HG02981 (cell line): ENCODE data around the gene EFNB2.

Experiments
- ATAC-seq: cut with Tn5 transposase; IDR thresholded peaks from one replicate; pipeline ENCODE4 v1.9.1; 2021; ENCODE audit warnings: mild to moderate bottlenecking, moderate library complexity; ENCODE audit not compliant: unreplicated experiment

The EFNB2 gene

DNA sequence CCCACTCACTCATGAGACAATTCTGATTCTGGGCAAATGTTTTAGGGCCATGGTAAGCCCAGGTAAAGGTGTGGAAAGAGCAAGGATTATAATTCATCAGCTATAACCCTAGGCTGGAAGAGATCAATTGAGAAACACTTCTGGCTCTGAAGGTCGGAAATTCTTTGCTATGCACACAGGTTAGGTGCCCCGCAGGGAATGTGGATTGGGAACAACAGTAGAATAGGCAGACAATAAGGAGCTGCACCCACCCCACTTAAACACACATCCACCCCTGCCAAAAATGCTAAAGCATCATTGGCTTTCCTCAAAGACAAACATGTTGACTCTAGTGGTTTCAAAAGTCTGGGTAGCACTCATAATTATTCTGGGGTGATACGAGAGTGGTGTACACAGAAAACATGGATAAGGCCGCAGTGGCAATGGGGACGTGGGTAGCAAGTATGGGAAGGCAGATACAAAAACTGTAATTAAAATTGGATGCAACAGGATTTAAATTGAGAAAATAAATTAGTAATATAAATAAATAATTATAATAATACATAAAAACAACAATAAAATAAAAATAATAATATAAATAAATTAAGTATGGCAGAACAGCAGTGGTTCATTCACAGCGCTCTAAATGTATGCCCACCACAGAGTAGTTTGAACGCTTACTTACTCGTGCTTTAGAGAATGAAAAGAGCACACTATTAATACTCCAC is 8.6 kb downstream of the EFNB2 start:
- no peak for ATAC-seq

DNA sequence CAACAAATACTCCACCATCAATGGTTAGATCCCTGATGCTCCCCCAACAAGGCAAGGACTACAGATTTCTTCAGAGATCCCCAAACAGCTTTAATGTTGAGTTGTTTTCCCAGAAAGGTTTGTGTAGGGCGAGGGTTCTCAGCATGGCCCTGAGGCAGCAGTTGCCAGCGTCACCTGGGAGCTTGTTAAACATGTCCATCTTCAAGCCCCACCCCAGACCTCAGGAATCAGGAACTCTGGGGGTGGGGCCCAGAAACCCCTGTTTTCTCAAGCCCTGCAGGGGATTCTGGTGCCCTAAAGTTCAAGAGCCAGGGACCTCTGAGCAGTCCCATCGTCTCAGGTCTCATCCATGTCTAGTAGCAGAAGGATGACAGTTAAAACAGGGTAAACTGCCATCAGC is 9.6 kb downstream of the EFNB2 start:
- ATAC-seq = no peak

- ATAC-seq = no peak
These were observed 11.4 kb downstream of the EFNB2 start for GRCh38 chr13:106524108-106524507.

DNA sequence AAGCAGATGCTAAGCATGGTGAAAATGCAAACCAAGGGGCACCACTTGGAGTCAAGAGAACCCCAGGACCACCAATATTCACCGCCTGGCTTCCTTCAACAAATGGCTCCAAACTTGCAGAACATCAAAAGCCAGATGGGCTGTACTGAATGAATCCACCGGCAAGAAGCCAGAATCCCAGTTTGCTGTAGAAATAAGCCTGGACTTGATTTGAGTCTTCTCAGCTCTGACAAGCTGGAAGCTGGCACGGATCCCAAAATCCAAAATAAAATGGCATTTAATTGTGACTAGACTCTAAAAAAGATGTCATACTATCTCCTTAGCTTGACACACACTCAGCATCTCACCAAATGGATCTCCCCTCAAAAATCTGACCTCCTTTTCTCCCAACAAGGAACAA is 11.9 kb downstream of the EFNB2 start:
- ATAC-seq = no peak

DNA sequence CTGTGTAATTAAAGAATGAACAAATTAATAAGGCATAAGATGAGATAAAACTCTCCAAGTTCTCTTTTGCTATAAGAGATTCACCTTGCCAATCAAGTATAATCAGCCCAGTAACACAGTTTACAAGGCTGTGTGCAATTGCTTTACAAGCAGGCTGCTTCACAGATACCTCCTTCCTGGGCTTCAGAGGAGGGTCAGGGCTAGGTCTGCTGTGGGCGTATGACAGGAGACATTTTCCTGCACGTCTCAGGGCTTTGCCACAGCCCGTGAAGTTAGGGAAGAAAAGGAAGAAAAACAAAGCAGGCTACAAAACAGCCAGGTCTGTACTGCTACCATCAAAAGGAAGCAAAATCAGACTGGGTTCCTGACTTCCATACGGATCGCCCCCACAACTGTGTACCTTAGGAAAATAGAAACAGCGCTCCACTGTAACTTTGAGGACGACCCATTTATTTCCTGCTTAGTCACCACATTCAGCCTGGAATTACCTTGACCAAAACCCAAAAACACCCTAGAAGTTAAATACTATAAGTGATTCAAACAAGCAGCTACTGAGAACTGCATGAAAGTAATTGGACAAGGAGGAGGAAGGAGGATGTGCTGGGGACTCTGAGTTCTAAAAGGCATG is 12.4 kb downstream of the EFNB2 start:
- ATAC-seq = no peak

DNA sequence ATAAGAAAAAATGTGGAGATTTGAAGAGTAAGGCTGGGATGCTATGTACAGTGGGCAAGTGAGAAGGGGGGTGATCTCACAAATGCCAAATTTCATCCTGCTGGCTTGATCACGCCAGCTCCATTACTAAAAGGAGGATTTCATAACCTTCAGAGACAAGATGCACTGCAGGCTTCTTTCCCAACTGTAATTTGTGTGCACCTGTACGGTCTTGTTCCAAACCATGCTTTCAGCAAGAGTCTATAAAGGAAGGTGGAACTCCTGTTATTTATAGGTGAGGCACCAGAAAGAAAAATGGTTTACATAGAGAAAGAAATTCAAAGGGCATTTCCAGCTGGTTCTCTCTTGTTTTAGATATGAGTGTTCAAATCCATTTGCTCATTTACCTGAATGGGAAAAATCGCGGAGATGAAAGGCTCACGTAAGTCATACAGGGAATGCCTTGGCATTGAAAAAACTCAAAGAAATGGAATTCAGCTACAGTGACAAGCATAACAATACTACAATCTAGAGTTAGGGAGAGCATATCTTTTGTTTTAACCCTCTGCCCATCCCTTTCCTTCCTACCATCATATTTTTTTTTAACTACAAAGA is 13.3 kb downstream of the EFNB2 start:
- ATAC-seq = no peak

DNA sequence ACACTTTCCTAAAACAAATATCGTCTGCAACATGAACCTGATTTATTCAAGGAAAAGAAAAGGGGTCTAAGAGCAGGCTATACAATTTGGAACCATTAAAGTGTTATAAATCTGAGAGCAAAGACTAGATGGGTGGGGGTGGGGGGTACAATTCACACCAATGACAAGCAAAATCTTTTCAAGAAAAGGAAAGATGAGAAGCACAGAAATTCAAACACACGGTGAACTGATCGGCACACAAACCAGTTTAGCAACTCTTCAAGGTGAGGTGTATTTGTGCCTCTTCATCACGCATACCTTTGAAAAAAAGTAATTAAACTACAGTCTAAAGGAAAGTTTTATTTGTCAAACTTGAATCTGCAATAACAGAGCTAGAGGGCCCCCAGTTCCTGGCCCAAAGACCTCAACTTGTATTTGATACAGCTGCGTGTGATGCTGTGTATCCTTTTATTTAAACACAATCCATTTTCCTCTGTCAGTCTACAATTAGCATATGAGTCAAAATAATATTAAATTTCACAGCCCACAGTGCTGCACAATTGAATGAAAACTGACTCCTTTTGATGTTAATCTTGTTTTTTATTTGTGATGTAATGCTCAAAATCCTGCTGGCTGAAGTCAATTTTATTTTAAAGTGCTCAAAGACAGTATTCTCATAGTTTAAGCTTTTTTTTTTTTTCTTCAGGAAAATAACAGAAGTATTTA is 14.2 kb downstream of the EFNB2 start:
- ATAC-seq = no peak

- no peak for ATAC-seq
These were observed 15.0 kb downstream of the EFNB2 start for GRCh38 chr13:106520251-106521054.

DNA sequence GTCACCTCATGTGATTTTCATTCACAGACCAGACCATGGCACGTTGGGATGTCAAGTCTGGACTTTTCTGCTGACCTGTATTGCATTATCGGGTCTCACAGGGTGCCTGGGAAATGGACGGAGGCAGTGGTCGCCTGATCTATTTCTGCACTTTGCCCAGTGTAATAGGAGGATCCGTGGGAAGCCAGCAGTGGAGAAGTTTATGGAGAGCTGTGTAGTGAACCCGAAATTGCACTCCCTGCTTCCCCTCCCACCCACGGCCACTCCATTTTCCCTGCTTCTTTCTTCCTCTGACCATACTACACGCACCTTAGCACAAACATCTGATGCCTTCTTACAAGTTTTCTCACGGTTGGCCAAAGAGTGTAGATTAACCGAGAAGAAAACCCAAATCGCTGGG is 16.9 kb downstream of the EFNB2 start:
- no peak for ATAC-seq

- no peak for ATAC-seq
These were observed 18.2 kb downstream of the EFNB2 start for GRCh38 chr13:106517109-106517847.

DNA sequence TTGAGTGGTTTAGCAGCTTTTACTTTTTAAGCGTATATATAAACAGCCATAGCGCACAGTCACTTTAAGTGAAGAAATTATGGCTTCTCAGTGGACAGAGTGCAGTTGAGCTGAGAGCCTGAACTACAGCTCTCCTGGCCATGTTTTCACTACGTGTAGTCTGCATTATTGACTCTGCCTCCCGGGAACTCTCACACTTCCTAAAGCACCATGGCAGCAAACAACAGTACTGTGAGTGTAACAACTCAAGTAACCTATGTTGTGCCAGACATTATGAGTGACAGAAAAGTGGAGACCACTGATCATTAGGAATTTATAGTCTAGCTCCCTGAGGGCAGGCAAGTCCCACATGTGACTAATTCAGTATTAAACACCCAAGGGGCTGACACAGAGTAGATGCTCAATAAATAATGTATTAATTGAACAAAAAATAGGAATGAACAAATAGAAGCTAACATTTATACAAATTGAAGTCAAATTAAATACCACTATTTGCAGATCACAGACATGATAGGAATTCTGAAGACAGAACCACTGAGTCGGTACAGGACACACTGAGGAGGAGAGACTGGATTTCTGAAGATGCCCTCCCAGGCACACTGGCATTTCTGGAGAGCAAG is 19.7 kb downstream of the EFNB2 start:
- ATAC-seq = no peak

DNA sequence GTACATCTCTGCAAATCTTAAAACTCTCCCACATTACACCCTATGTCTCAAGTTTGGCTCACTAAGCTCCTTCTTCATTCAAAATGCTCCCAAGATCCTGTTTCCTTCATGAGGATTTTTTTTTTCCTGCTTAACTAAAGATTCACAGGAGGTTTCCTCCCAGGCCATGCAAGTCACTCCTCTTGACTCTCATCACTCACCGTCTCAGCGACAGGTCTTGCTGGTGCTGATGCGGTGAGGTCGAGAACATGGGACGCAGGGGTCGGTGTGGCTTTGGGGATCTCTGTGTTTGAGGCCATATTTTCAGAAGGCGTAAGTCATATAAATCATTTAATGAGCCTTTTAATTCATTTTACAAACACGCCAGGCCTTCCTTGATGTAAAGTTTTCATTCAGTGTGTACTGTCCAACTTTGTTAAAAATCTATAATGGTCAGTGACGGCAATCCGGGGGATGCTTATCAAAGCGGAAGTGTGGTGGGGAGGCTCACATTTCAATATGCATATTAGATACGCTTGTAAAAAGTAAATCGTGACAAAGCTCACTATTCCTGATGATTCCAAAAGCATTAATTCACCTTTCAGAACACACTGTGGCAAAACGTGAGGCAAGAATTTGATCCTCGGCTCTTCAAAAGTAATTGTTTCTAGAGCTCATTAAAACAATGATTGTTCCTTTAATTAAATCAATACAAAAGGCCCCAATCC is 20.4 kb downstream of the EFNB2 start:
- ATAC-seq = no peak

DNA sequence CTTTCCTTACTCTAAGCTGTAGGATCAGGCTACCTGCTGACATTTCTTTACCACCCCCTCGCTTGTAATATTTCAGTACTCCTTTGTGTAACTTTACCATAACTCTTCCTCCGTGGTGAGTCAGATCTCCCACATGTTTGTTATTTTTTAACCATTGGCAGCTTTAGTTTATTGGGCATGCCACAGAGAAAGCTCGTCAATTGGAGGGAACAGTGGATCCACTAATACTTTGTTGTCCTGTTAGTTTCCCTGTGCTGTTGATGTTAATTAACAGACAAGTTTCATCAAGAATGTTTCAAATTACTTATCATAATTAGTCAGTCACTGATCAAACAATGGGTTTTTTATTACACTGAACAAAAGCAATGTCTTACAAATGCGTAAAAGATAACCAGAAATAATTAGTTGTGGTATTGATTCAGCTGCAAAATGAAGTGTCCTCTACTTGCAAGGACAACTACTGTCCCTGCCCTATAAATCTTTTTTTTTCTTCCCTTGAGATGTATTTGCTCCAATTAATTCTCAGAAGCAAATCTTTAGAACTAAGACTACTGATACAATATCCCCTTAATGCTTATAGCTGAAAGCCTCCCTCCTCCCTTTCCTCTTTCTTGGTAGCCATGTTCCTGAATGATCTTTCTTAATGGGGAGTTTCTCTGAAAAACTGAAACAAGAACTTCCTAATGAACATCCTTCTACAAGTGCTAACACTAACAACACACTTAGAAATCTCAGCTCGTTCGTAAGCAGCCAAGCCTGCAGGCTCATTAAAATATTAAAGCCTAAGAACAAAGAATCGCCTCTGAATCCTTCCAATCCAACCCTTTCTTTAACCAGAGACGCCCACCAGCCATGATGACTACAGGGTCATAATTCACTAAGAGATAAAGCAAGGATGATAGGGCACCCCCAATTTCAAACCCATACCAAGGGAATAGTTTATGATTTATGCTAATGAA is 22.2 kb downstream of the EFNB2 start:
- ATAC-seq = no peak

GRCh38 chr13:106507560-106508274 is 27.7 kb downstream of the EFNB2 start:
- peak; percentile 87 for ATAC-seq

- ATAC-seq = no peak
These were observed 29.2 kb downstream of the EFNB2 start for GRCh38 chr13:106506286-106506685.

DNA sequence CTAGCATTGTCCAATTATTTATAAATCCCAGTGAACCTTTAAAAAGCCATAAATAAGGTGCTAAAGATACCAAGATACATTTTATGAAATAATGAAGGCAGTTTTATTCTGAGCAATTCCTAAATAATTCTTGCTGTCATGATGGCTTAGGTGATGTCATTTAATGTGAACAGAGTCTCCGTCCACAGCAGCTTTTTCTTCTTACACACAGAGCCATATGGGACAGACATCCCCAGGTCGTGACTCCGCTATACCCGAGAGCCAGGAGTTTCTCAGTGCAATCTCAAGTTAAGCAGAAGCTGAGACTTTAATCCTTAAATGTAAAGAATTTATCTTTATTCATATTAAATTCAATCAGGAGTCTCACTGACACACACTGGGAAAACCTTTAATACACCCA is 29.7 kb downstream of the EFNB2 start:
- no peak for ATAC-seq

GRCh38 chr13:106505295-106505694 is 30.2 kb downstream of the EFNB2 start:
- no peak for ATAC-seq
